22Rv1 (cell line): ENCODE measurements around the gene DMRTA2.

Experiments
- ZFX ChIP-seq: fragments of 450-650 bp; IDR thresholded peaks from 2 replicates; pipeline ENCODE4 v1.6.1; 2017; ENCODE audit warnings: antibody characterized with exemption, borderline replicate concordance
- TF ChIP-seq, protein P1 (sequence below): fragments of 450-650 bp; IDR thresholded peaks from 2 replicates; pipeline ENCODE4 v1.5.1; 2017; ENCODE audit warnings: mild to moderate bottlenecking

DNA sequence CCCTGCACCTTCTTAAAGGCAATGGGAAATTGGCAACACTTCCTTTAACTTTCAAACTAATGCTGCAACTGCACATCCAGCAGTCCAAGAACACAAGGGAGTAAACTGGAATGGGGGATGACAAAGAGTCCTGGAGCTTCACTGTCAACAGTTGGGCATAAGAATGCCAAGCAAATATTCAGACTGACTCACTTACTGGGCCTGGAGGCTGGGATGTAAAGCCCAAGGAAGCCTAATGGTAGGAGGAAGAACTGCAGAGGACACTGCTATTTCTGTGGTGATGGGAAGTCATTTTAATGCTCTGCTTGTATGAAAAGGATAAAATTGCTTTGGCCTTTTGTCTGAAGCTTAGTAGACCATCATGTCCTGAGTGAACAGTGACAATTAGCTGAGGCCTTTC is 15.7 kb upstream of the DMRTA2 start:
- TF ChIP-seq, protein P1, sequence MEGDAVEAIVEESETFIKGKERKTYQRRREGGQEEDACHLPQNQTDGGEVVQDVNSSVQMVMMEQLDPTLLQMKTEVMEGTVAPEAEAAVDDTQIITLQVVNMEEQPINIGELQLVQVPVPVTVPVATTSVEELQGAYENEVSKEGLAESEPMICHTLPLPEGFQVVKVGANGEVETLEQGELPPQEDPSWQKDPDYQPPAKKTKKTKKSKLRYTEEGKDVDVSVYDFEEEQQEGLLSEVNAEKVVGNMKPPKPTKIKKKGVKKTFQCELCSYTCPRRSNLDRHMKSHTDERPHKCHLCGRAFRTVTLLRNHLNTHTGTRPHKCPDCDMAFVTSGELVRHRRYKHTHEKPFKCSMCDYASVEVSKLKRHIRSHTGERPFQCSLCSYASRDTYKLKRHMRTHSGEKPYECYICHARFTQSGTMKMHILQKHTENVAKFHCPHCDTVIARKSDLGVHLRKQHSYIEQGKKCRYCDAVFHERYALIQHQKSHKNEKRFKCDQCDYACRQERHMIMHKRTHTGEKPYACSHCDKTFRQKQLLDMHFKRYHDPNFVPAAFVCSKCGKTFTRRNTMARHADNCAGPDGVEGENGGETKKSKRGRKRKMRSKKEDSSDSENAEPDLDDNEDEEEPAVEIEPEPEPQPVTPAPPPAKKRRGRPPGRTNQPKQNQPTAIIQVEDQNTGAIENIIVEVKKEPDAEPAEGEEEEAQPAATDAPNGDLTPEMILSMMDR = no peak
- TF ChIP-seq ZFX = no peak
